Fibroblast of pulmonary artery (primary cell): ENCODE data around the gene VANGL1.
A peak's percentile ranks its signal among the peaks of the same experiment; 100 is the strongest.

Source experiments
- DNase-seq: peaks from one replicate; pipeline ENCODE4 v3.0.0-alpha.2; 2010; ENCODE audit warnings: low read depth
- H3K4me3 ChIP-seq: replicated peaks from 2 replicates; pipeline ENCODE4 v1.5.1; 2011; ENCODE audit warnings: low read depth, mild to moderate bottlenecking, control low read depth, low read length, moderate library complexity
- TF ChIP-seq, protein P1 (sequence below): IDR thresholded peaks from 2 replicates; pipeline ENCODE4 v1.5.1; 2011; ENCODE audit warnings: mild to moderate bottlenecking, control low read depth, low read length, inconsistent platforms; ENCODE audit errors: missing control alignments

Gene VANGL1

DNA sequence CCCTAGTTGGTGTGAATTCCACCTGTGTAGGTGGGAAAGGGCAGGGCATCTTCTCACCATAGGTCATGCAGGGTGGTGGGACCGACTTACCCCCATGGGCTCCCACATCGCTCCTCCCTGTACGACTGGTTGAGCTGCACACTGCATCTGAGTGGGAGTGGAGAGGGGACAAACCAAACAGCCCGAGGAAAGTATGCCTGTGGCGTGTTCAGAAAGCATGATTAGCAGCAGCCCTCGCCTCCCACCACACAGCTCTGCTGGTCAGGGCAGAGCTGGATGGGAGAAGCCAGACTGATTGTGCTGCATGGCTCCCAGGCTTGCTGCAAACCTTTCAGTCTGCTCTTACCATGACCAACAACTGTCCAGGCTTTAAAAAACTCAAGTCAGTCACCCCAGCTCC, 24.4 kb downstream of the VANGL1 start:
- TF ChIP-seq, protein P1, sequence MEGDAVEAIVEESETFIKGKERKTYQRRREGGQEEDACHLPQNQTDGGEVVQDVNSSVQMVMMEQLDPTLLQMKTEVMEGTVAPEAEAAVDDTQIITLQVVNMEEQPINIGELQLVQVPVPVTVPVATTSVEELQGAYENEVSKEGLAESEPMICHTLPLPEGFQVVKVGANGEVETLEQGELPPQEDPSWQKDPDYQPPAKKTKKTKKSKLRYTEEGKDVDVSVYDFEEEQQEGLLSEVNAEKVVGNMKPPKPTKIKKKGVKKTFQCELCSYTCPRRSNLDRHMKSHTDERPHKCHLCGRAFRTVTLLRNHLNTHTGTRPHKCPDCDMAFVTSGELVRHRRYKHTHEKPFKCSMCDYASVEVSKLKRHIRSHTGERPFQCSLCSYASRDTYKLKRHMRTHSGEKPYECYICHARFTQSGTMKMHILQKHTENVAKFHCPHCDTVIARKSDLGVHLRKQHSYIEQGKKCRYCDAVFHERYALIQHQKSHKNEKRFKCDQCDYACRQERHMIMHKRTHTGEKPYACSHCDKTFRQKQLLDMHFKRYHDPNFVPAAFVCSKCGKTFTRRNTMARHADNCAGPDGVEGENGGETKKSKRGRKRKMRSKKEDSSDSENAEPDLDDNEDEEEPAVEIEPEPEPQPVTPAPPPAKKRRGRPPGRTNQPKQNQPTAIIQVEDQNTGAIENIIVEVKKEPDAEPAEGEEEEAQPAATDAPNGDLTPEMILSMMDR = no peak
- no peak overlapping the region for H3K4me3 ChIP-seq

DNA sequence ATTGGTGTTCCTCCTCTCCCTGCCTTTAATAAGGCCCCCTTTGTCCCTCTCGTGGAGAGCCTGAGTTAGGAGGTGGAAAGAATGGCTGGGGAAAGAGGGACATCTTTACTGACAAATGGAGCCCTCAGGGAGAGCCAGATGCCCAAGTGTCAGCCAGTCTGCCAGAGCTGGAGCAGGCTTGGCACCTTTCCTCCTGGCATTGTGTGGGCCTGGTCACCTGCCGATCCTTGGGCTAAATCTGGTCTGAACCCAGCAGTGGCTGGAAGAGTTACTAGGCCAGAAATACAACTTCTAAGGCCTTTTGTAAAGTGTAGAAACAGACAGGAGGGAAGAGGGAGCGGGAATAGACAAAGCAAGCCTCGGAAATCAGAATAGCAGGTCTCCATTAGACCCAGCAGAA, 24.9 kb downstream of the VANGL1 start:
- no peak overlapping the region for H3K4me3 ChIP-seq
- no peak for DNase-seq
- TF ChIP-seq, protein P1 = no peak

More for the DNA sequence above, 24.4 kb downstream of the VANGL1 start:
- no peak for DNase-seq

DNA sequence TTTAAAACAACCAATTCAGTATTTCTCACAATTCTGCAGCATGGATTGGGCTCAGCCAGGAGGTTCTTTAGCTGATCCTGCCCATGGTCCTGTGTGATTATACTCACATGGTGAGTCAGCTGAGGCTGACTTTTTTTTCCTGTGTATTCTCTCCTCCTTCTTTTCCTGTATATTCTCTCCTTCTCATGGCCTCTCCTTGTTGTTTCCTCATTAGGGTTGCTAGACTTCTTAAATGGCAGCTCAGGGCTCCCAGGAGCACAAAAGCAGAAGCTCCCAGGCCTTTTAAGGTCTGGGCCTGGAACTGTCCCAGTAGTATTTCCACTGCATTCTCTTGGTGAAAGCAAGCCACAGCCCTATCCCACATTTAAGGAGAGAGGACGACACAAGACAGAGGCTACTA, 26.8 kb downstream of the VANGL1 start:
- peak; percentile 44 for DNase-seq
- no peak overlapping the region for H3K4me3 ChIP-seq
- TF ChIP-seq, protein P1 = no peak

DNA sequence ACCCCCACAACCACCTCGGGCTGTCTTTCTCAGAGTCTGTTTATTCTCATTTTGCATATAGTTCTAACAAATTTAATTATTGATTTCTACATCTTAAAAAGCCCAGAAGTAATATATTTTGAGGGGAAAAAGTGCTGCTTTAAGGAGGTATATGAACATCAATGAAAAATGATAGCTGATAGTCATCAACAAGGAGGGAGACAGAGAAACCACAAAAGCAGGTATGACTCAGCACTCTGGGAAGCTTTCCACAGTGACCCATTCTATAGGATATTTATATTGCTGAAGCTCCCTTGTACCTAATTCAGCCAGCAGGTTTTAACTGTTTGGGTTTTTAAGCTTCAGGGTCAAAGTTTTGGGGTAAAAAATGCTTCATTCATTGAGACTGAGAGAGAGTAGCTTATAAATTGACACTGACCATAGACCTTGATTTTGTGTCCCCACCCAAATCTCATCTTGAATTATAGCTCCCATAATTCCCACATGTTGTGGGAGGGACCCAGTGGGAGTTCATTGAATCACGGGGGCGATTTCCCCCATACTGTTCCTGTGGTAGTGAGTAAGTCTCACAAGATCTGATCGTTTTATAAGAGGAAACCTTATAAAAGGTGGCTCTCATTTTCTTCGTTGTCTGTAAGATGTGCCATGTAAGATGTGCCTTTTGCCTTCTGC, 27.4 kb downstream of the VANGL1 start:
- DNase-seq = peak; percentile 64
- TF ChIP-seq, protein P1 = no peak
- H3K4me3 ChIP-seq = no peak overlapping the region

DNA sequence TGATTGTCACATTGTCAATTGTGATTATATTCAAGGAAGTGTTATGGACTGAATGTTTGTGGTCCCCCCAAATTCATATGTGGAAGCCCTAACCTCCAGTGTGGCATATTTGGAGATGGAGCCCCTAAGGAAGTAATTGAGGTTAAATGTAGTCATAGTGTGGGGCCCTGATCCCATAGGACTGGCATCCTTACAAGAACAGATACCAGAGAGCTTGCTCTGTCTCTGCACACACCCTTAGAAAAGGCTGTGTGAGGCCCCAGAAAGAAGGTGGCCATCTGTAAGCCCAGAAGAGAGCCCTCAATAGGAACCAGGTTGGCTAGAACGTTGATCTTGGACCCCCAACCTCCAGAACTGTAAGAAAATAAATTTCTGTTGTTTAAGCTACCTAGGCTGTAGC, 28.1 kb downstream of the VANGL1 start:
- TF ChIP-seq, protein P1 = no peak
- H3K4me3 ChIP-seq = no peak overlapping the region
- no peak for DNase-seq

DNA sequence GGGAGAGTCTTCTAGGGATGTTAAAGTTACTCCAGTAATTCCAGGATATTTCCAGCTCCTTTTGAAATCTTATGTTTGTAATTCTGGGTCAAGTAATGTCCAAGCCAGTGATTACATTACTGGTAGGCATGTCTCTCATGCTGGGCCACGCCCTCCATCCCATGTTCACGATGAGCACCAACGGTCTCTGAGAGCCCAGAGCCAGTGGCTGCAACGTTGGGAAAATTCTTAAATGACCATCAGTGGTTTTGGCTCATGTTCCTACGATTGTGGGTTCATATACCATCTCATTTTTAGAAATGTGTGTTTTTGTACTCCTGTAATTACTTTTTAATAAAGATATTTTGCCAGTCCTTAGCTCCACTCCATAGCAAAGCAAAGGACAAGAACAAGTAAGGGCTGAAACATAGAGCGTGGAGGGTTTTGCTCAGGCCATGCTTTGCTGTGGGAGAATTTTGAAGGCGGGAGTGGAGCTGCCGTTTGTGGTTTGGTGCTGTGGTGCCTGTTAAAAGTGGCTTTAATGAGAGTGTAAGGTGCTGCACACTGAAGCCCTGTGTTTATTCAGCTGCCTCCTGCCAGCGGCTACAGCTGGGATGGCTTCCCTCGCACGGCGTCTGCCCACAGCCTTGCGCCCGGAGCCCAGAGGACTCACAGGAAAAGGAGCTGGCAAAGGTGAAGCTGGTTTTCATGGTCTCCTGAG, 28.9 kb downstream of the VANGL1 start:
- DNase-seq = no peak
- TF ChIP-seq, protein P1 = no peak
- H3K4me3 ChIP-seq = no peak overlapping the region
